A549 (cell line): ENCODE results near the gene CNTN2. TPM values are rescaled to one million over a fixed set of nuclear protein-coding genes. Genes with fewer than 3 reads are reported as not detected.

ENCODE experiments used
- ATAC-seq, 2 experiments: fragments of 200-7000 bp in 1 of 2; fragments of >200 bp in 1 of 2; cut with Nextera tagmentation in 1 of 2; cut with Tn5 transposase in 1 of 2; 3 replicates each; pipeline versions ENCODE4 v1.8.0 to v1.9.1; 2018 to 2020; ENCODE audit warnings: mild to moderate bottlenecking in 1 of 2, moderate library complexity in 1 of 2
- CTCF ChIA-PET: fragments of 300-600 bp; sonication (Branson Sonifier 250); formaldehyde crosslinking; extraction: SDS; loops from one replicate; lab custom pipeline; 2021; ENCODE audit warnings: antibody characterized with exemption, inconsistent platforms; lab: Yijun Ruan, JAX
- POLR2A ChIA-PET: fragments of 350-600 bp; formaldehyde crosslinking; extraction: SDS; loops from one replicate; lab custom pipeline; 2021; ENCODE audit warnings: antibody characterized with exemption, inconsistent platforms; lab: Yijun Ruan, JAX
- DNase-seq, 2 experiments: peaks; one replicate each; pipeline versions ENCODE4 v3.0.0 to v3.0.0-alpha.2; 2011 to 2016; ENCODE audit warnings: low read depth in 1 of 2, low spot score in 1 of 2
- FAIRE-seq: peaks from 2 replicates; lab custom pipeline; 2011; peaks lifted over from hg19 to GRCh38; lab: Jason Lieb, UNC
- H3K27ac ChIP-seq, 2 experiments: fragments of >200 bp; sonication (Bioruptor Twin); formaldehyde crosslinking; 3 replicates each; pipeline ENCODE4 v1.5.1; 2016 to 2017
- H3K4me1 ChIP-seq: fragments of >200 bp; sonication (Bioruptor Twin); formaldehyde crosslinking; 3 replicates; pipeline ENCODE4 v1.6.1; 2016
- H3K4me2 ChIP-seq: fragments of >200 bp; sonication (Bioruptor Twin); formaldehyde crosslinking; 3 replicates; pipeline ENCODE4 v1.6.1; 2016
- H3K4me3 ChIP-seq: fragments of >200 bp; sonication (Bioruptor Twin); formaldehyde crosslinking; 3 replicates; pipeline ENCODE4 v1.5.1; 2016
- H3K9me3 ChIP-seq: fragments of >200 bp; sonication (Bioruptor Twin); formaldehyde crosslinking; 3 replicates; pipeline ENCODE4 v1.6.1; 2016
- CBX2 ChIP-seq: fragments of 200-600 bp; sonication (generic); IDR thresholded peaks from 2 replicates; pipeline ENCODE4 v1.6.1; 2016; ENCODE audit warnings: low read depth, mild to moderate bottlenecking, borderline replicate concordance
- CBX8 ChIP-seq: fragments of 200-600 bp; sonication (generic); IDR thresholded peaks from 2 replicates; pipeline ENCODE4 v1.6.1; 2016
- CTCF ChIP-seq: fragments of >200 bp; sonication (Bioruptor Twin); formaldehyde crosslinking; IDR thresholded peaks from 3 replicates; pipeline ENCODE4 v1.5.1; 2016
- EHMT2 ChIP-seq: fragments of 200-600 bp; sonication (generic); IDR thresholded peaks from 2 replicates; pipeline ENCODE4 v1.6.1; 2016; ENCODE audit warnings: antibody characterized with exemption, low read depth, mild to moderate bottlenecking, moderate library complexity
- EP300 ChIP-seq, 2 experiments: fragments of >200 bp; sonication (Bioruptor Twin); formaldehyde crosslinking; IDR thresholded peaks; 2 replicates in 1 of 2; 3 replicates in 1 of 2; pipeline ENCODE4 v1.6.1; 2016 to 2017
- ESRRA ChIP-seq: fragments of 150-350 bp; IDR thresholded peaks from 2 replicates; pipeline ENCODE4 v1.6.1; 2014; ENCODE audit warnings: mild to moderate bottlenecking, low read length, borderline replicate concordance
- FOSL2 ChIP-seq, 2 experiments: fragments of 450-650 bp in 1 of 2; fragments of >200 bp in 1 of 2; sonication (Bioruptor Twin) in 1 of 2; formaldehyde crosslinking; IDR thresholded peaks; 2 replicates each; pipeline versions ENCODE4 v1.5.0 to v1.6.1; 2016 to 2020; ENCODE audit warnings: mild to moderate bottlenecking in 1 of 2, moderate library complexity in 1 of 2
- HES2 ChIP-seq: fragments of >200 bp; sonication (Bioruptor Twin); formaldehyde crosslinking; IDR thresholded peaks from 2 replicates; pipeline ENCODE4 v1.6.1; 2016
- HEYL ChIP-seq: fragments of 250-450 bp; sonication (Bioruptor Pico); IDR thresholded peaks from 2 replicates; pipeline ENCODE4 v1.8.0; 2021; ENCODE audit warnings: mild to moderate bottlenecking, moderate library complexity
- HOXA7 ChIP-seq: fragments of 250-450 bp; sonication (Bioruptor Pico); IDR thresholded peaks from 2 replicates; pipeline ENCODE4 v1.5.0; 2020; ENCODE audit warnings: mild to moderate bottlenecking, moderate library complexity
- HOXB13 ChIP-seq: fragments of 250-450 bp; sonication (Bioruptor Pico); IDR thresholded peaks from 2 replicates; pipeline ENCODE4 v1.5.0; 2020; ENCODE audit warnings: low read depth, mild to moderate bottlenecking, moderate library complexity
- JUNB ChIP-seq: fragments of >200 bp; sonication (Bioruptor Twin); formaldehyde crosslinking; IDR thresholded peaks from 2 replicates; pipeline ENCODE4 v1.6.1; 2016
- KDM1A ChIP-seq: fragments of 200-600 bp; sonication (generic); IDR thresholded peaks from 2 replicates; pipeline ENCODE4 v1.6.1; 2016; ENCODE audit warnings: low read depth, mild to moderate bottlenecking
- KDM5A ChIP-seq: fragments of 200-600 bp; sonication (generic); IDR thresholded peaks from 2 replicates; pipeline ENCODE4 v1.6.1; 2016; ENCODE audit warnings: antibody characterized with exemption, mild to moderate bottlenecking
- MAX ChIP-seq: IDR thresholded peaks from 2 replicates; pipeline ENCODE4 v1.6.1; 2012
- MAZ ChIP-seq: fragments of 150-350 bp; IDR thresholded peaks from 2 replicates; pipeline ENCODE4 v1.6.1; 2014; ENCODE audit warnings: antibody characterized with exemption, low read depth, low read length, borderline replicate concordance
- MYC ChIP-seq: IDR thresholded peaks from 2 replicates; pipeline ENCODE4 v1.6.1; 2012; ENCODE audit warnings: mild to moderate bottlenecking, inconsistent platforms, low read length, improper control_type of control experiment, borderline replicate concordance
- NFE2L2 ChIP-seq: fragments of 150-350 bp; conservative IDR thresholded peaks from 2 replicates; pipeline ENCODE4 v1.6.1; 2014; ENCODE audit warnings: low read length
- NR3C1 ChIP-seq: fragments of >200 bp; sonication (Bioruptor Twin); formaldehyde crosslinking; IDR thresholded peaks from 3 replicates; pipeline ENCODE4 v1.6.1; 2017
- PBX3 ChIP-seq: IDR thresholded peaks from 2 replicates; pipeline ENCODE4 v1.6.1; 2012
- PHF8 ChIP-seq: fragments of 200-600 bp; sonication (generic); IDR thresholded peaks from 2 replicates; pipeline ENCODE4 v1.6.1; 2016; ENCODE audit warnings: low read depth, mild to moderate bottlenecking, antibody characterized with exemption, moderate library complexity, borderline replicate concordance
- POLR2A ChIP-seq: IDR thresholded peaks from 2 replicates; pipeline ENCODE4 v1.6.1; 2012; ENCODE audit warnings: mild to moderate bottlenecking, low read length
- POLR2AphosphoS2 ChIP-seq: conservative IDR thresholded peaks from 2 replicates; pipeline ENCODE4 v1.6.1; 2012; ENCODE audit warnings: low read length, improper control_type of control experiment, inconsistent platforms
- SMC3 ChIP-seq: fragments of >200 bp; sonication (Bioruptor Twin); formaldehyde crosslinking; IDR thresholded peaks from 3 replicates; pipeline ENCODE4 v1.6.1; 2018; ENCODE audit warnings: inconsistent platforms
- SREBF2 ChIP-seq: fragments of 450-650 bp; IDR thresholded peaks from 2 replicates; pipeline ENCODE4 v1.6.1; 2014; ENCODE audit warnings: mild to moderate bottlenecking, moderate library complexity
- TFCP2L1 ChIP-seq: fragments of 250-450 bp; sonication (Bioruptor Pico); IDR thresholded peaks from 2 replicates; pipeline ENCODE4 v1.5.0; 2021; ENCODE audit warnings: mild to moderate bottlenecking
- TP53 ChIP-seq: fragments of 250-450 bp; sonication (Bioruptor Pico); IDR thresholded peaks from 2 replicates; pipeline ENCODE4 v1.5.0; 2021; ENCODE audit warnings: mild to moderate bottlenecking, moderate library complexity
- ZSCAN20 ChIP-seq: fragments of 250-450 bp; sonication (Bioruptor Pico); IDR thresholded peaks from 2 replicates; pipeline ENCODE4 v1.8.0; 2022; ENCODE audit warnings: mild to moderate bottlenecking, moderate library complexity
- WGBS: methylation state at CpG from one replicate; pipeline ENCODE4 v1.1.6; 2017; ENCODE audit errors: missing lambda C conversion rate; 5-methylcytosine and 5-hydroxymethylcytosine counted together
- polyA plus RNA-seq, 4 experiments: library from polyadenylated mRNA; depleted of rRNA in 3 of 4; stranded (reverse); fragments of >200 nt; fragmentation: RNase III in 1 of 4; extraction: RNeasy Plus Mini Kit Qiagen cat#74134 plus additional on column Dnase treatment in 1 of 4; gene quantifications; 2 replicates in 3 of 4; 3 replicates in 1 of 4; pipeline ENCODE4 v1.2.3, GENCODE V29; 2011 to 2017
- TF ChIP-seq, protein P1 (sequence below): fragments of 250-450 bp; sonication (Bioruptor Pico); IDR thresholded peaks from 2 replicates; pipeline ENCODE4 v1.5.0; 2021; ENCODE audit warnings: mild to moderate bottlenecking, moderate library complexity, borderline replicate concordance
- TF ChIP-seq, protein P2 (sequence below): fragments of 200-600 bp; sonication (generic); IDR thresholded peaks from 2 replicates; pipeline ENCODE4 v1.6.1; 2016; ENCODE audit warnings: antibody characterized with exemption, mild to moderate bottlenecking, moderate library complexity

Gene CNTN2
- polyA plus RNA-seq, 2 of the 4 experiments (the other 2 are of a cell fraction), result not detected

DNA sequence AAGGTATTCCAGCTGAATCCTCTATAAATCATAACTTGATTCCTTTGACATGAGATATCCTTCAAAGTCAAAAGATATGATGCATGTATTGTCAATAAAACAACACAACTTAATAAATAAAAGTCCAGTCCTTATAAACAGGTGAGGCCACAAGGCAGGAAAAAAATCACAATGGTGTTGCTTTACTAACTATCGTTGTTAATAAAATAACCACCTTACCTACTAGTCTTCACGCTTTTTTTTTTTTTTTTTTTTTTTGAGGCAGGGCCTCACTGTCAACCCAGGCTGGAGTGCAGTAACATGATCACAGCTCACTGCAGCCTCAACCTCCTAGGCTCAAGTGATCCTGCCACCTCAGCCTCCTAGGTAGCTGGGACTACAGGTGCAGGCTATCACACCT, 41.3 kb downstream of the CNTN2 start, which contains the start of gene TMEM81:
Gene TMEM81, minus strand, starts transcription at position 101 of the 400 bp plus-strand sequence. CDS start 140 bp downstream, outside the sequence.
- Histone ChIP-seq H3K4me2 (no peak within 1 kb of the TSS), H3K9me3 (no peaks in the 10 kb centered on the region), H3K4me3 (no peak within 1 kb of the TSS), H3K27ac (no peak within 1 kb of the TSS), H3K4me1 (no peaks in the 10 kb centered on the region)
- ATAC-seq, result no peak
- TF ChIP-seq EP300 (IDR thresholded peaks at IDR 0.05) (no peak), HEYL (CRISPR knock-in tag) (no peak), CBX8 (no peak), SMC3 (no peak), HOXA7 (CRISPR knock-in tag) (no peak), ZSCAN20 (no peak), POLR2A (no peak), MAX (no peak), PBX3 (no peak), CTCF (no peak), SREBF2 (no peak), JUNB (no peak), TFCP2L1 (no peak), MAZ (no peak), KDM1A (no peak), MYC (no peak)
- TF ChIP-seq, protein P1, sequence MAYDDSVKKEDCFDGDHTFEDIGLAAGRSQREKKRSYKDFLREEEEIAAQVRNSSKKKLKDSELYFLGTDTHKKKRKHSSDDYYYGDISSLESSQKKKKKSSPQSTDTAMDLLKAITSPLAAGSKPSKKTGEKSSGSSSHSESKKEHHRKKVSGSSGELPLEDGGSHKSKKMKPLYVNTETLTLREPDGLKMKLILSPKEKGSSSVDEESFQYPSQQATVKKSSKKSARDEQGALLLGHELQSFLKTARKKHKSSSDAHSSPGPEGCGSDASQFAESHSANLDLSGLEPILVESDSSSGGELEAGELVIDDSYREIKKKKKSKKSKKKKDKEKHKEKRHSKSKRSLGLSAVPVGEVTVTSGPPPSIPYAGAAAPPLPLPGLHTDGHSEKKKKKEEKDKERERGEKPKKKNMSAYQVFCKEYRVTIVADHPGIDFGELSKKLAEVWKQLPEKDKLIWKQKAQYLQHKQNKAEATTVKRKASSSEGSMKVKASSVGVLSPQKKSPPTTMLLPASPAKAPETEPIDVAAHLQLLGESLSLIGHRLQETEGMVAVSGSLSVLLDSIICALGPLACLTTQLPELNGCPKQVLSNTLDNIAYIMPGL, result no peak
- TF ChIP-seq, protein P2, sequence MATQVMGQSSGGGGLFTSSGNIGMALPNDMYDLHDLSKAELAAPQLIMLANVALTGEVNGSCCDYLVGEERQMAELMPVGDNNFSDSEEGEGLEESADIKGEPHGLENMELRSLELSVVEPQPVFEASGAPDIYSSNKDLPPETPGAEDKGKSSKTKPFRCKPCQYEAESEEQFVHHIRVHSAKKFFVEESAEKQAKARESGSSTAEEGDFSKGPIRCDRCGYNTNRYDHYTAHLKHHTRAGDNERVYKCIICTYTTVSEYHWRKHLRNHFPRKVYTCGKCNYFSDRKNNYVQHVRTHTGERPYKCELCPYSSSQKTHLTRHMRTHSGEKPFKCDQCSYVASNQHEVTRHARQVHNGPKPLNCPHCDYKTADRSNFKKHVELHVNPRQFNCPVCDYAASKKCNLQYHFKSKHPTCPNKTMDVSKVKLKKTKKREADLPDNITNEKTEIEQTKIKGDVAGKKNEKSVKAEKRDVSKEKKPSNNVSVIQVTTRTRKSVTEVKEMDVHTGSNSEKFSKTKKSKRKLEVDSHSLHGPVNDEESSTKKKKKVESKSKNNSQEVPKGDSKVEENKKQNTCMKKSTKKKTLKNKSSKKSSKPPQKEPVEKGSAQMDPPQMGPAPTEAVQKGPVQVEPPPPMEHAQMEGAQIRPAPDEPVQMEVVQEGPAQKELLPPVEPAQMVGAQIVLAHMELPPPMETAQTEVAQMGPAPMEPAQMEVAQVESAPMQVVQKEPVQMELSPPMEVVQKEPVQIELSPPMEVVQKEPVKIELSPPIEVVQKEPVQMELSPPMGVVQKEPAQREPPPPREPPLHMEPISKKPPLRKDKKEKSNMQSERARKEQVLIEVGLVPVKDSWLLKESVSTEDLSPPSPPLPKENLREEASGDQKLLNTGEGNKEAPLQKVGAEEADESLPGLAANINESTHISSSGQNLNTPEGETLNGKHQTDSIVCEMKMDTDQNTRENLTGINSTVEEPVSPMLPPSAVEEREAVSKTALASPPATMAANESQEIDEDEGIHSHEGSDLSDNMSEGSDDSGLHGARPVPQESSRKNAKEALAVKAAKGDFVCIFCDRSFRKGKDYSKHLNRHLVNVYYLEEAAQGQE, result no peak
- WGBS, result 95% methylated on average over 2 of the region's 2 CpGs
- ChIA-PET CTCF (interaction anchor here (1.0 to 15.7 kb wide), 3 partner anchors 9 to 95 kb away, joined by 5 to 134 read pairs (median 15); no protein-coding TSS in a partner anchor), POLR2A (no interaction called here)
- no peak for FAIRE-seq
- no peak for DNase-seq

DNA sequence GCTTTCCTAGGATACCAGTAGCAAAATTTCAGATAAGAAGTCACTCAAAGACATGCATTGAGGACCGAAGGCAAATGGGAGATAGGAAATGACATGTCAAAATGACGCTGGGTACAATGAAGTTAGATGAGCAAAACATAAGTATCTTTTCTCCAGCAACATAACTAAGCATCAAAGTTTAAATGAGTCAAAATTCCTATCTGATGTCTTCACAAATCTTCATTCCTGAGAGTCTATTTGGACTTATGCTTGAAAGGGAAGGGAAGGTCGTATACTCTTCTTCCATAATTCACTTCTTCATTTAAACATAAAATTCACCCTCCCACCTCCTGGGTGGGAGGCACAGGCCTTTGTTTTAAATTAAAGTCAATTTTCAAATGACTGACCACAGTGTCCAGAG, 45.3 kb downstream of the CNTN2 start:
- H3K4me2 ChIP-seq, result no peak overlapping the region
- no peak overlapping the region for H3K4me3 ChIP-seq
- H3K9me3 ChIP-seq, result no peaks in the 10 kb centered on the region
- no peak overlapping the region for H3K27ac ChIP-seq
- FAIRE-seq (no peak), ATAC-seq (no peak), DNase-seq (no peak)
- CTCF ChIA-PET, result interaction anchor here (0.7 to 5.7 kb wide), 7 partner anchors 9 to 99 kb away, joined by 3 to 29 read pairs (median 4); partner anchors contain the start of gene RBBP5
- no peaks in the 10 kb centered on the region for H3K4me1 ChIP-seq
- POLR2A ChIA-PET, result no interaction called here
- WGBS, result 76% methylated on average over 3 of the region's 3 CpGs
- TF ChIP-seq POLR2AphosphoS2 (no peak), TP53 (CRISPR knock-in tag) (no peak), CBX2 (no peak), FOSL2 (IDR thresholded peaks at IDR 0.05) (no peak), FOSL2 (CRISPR knock-in tag; IDR thresholded peaks at IDR 0.05) (no peak), PHF8 (no peak), EHMT2 (no peak), KDM1A (no peak), POLR2A (no peak), KDM5A (no peak), HOXB13 (CRISPR knock-in tag) (no peak), NR3C1 (no peak), ESRRA (no peak), NFE2L2 (no peak), HES2 (no peak)
